ENCODE measurements around the gene ANXA5. TPM values are rescaled to one million over a fixed set of nuclear protein-coding genes. Genes with fewer than 3 reads are reported as not detected.

ANXA5 gene
- total and polyA plus RNA-seq, 2 donors (not counting 1 experiment from before 2014, with no cell fraction given) = 42.4 to 67.8 TPM

GRCh38 chr4:121693886-121694285 is 2.9 kb downstream of the ANXA5 start:
- Histone ChIP-seq H3K27ac (ENCODE audit: low read length in 2 of 2) (no peak overlapping the region), H4K20me1 (ENCODE audit: control insufficient read depth, insufficient read depth, low read length, poor library complexity, severe bottlenecking) (peaks cover 14% of the 10 kb centered on the region), H2AFZ (ENCODE audit: insufficient read depth, low read depth, low read length, poor library complexity, severe bottlenecking) (no peak overlapping the region), H3K4me1 (ENCODE audit: control insufficient read depth in 2 of 2, insufficient read depth in 2 of 2, low read length in 2 of 2) (peaks cover 13 to 14% of the 10 kb centered on the region in 2 donors), H3K9ac (ENCODE audit: low read length) (no peak overlapping the region), H3K36me3 (replicated peaks in 1 of 2; ENCODE audit: control extremely low read depth in 1 of 2, control insufficient read depth in 1 of 2, extremely low read depth in 1 of 2, insufficient read depth in 2 of 2, low read length in 1 of 2) (peaks cover 0 to 2% of the 10 kb centered on the region in 2 experiments), H3K9me3 (ENCODE audit: control extremely low read depth in 1 of 3, control insufficient read depth in 2 of 3, insufficient read depth in 1 of 3, low read length in 2 of 3) (no peaks in the 10 kb centered on the region), H3K4me3 (ENCODE audit: control extremely low read depth in 1 of 5, extremely low read depth in 1 of 5, insufficient read depth in 1 of 5, low read depth in 2 of 5, low read length in 4 of 5) (no peak overlapping the region), H3K27me3 (replicated peaks in 1 of 4; ENCODE audit: control extremely low read depth in 1 of 4, control insufficient read depth in 3 of 4, insufficient read depth in 4 of 4, low read length in 3 of 4) (peaks cover 0 to 9% (median 0%) of the 10 kb centered on the region in 4 experiments), H3K4me2 (replicated peaks; ENCODE audit: low read depth, low read length, poor library complexity, severe bottlenecking) (no peak overlapping the region), H3K79me2 (ENCODE audit: control insufficient read depth, insufficient read depth, low read length) (peaks cover 25% of the 10 kb centered on the region)
- ATAC-seq (ENCODE audit: low read depth) (no peak), DNase-seq (no peak)
- no peaks in the 10 kb centered on the region for H3K27me3 Mint-ChIP-seq
- intact Hi-C loops (cut with micrococcal nuclease) = no loop called here
- no CpG with 5 or more reads among the region's 4 CpGs for WGBS (ENCODE audit: insufficient coverage)
- peaks cover 36% of the 10 kb centered on the region for H3K4me1 Mint-ChIP-seq
- no peaks in the 10 kb centered on the region for H3K9me3 Mint-ChIP-seq (ENCODE audit: insufficient read depth)
- H3K27ac Mint-ChIP-seq = no peak overlapping the region
- no peak for TF ChIP-seq EZH2 (IDR thresholded peaks at IDR 0.05; ENCODE audit: borderline replicate concordance, insufficient read depth, low read depth, low read length, poor library complexity, severe bottlenecking)
- TF ChIP-seq, protein P1, sequence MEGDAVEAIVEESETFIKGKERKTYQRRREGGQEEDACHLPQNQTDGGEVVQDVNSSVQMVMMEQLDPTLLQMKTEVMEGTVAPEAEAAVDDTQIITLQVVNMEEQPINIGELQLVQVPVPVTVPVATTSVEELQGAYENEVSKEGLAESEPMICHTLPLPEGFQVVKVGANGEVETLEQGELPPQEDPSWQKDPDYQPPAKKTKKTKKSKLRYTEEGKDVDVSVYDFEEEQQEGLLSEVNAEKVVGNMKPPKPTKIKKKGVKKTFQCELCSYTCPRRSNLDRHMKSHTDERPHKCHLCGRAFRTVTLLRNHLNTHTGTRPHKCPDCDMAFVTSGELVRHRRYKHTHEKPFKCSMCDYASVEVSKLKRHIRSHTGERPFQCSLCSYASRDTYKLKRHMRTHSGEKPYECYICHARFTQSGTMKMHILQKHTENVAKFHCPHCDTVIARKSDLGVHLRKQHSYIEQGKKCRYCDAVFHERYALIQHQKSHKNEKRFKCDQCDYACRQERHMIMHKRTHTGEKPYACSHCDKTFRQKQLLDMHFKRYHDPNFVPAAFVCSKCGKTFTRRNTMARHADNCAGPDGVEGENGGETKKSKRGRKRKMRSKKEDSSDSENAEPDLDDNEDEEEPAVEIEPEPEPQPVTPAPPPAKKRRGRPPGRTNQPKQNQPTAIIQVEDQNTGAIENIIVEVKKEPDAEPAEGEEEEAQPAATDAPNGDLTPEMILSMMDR (IDR thresholded peaks at IDR 0.05) = no peak
- ChIA-PET CTCF (no interaction called here), POLR2A (no interaction called here)
- H3K4me3 Mint-ChIP-seq = no peak overlapping the region

GRCh38 chr4:121693450-121693849 is 3.3 kb downstream of the ANXA5 start:
- ChIA-PET CTCF (no interaction called here), POLR2A (no interaction called here)
- Mint-ChIP-seq H3K4me3 (no peak overlapping the region), H3K27ac (no peak overlapping the region), H3K27me3 (no peaks in the 10 kb centered on the region), H3K9me3 (ENCODE audit: insufficient read depth) (no peaks in the 10 kb centered on the region), H3K4me1 (peaks cover 33% of the 10 kb centered on the region)
- Histone ChIP-seq H2AFZ (ENCODE audit: insufficient read depth, low read depth, low read length, poor library complexity, severe bottlenecking) (no peak overlapping the region), H3K36me3 (replicated peaks in 1 of 2; ENCODE audit: control extremely low read depth in 1 of 2, control insufficient read depth in 1 of 2, extremely low read depth in 1 of 2, insufficient read depth in 2 of 2, low read length in 1 of 2) (peaks cover 0 to 2% of the 10 kb centered on the region in 2 experiments), H3K79me2 (ENCODE audit: control insufficient read depth, insufficient read depth, low read length) (peaks cover 25% of the 10 kb centered on the region), H3K4me3 (ENCODE audit: control extremely low read depth in 1 of 5, extremely low read depth in 1 of 5, insufficient read depth in 1 of 5, low read depth in 2 of 5, low read length in 4 of 5) (no peak overlapping the region), H3K27ac (ENCODE audit: low read length in 2 of 2) (no peak overlapping the region), H3K27me3 (replicated peaks in 1 of 4; ENCODE audit: control extremely low read depth in 1 of 4, control insufficient read depth in 3 of 4, insufficient read depth in 4 of 4, low read length in 3 of 4) (peaks cover 0 to 7% (median 0%) of the 10 kb centered on the region in 4 experiments), H3K4me2 (replicated peaks; ENCODE audit: low read depth, low read length, poor library complexity, severe bottlenecking) (no peak overlapping the region), H3K4me1 (ENCODE audit: control insufficient read depth in 2 of 2, insufficient read depth in 2 of 2, low read length in 2 of 2) (peaks cover 13 to 14% of the 10 kb centered on the region in 2 donors), H4K20me1 (ENCODE audit: control insufficient read depth, insufficient read depth, low read length, poor library complexity, severe bottlenecking) (peaks cover 18% of the 10 kb centered on the region), H3K9ac (ENCODE audit: low read length) (no peak overlapping the region), H3K9me3 (ENCODE audit: control extremely low read depth in 1 of 3, control insufficient read depth in 2 of 3, insufficient read depth in 1 of 3, low read length in 2 of 3) (no peaks in the 10 kb centered on the region)
- no peak for DNase-seq
- intact Hi-C loops (cut with micrococcal nuclease) = no loop called here
- TF ChIP-seq, protein P1 (IDR thresholded peaks at IDR 0.05) = no peak
- no peak for TF ChIP-seq EZH2 (IDR thresholded peaks at IDR 0.05; ENCODE audit: borderline replicate concordance, insufficient read depth, low read depth, low read length, poor library complexity, severe bottlenecking)
- 100% methylated on average over 1 of the region's 2 CpGs for WGBS (ENCODE audit: insufficient coverage)
- ATAC-seq (ENCODE audit: low read depth) = no peak
